ENCODE data around the gene YIPF1. TPM values are rescaled to one million over a fixed set of nuclear protein-coding genes. Genes with fewer than 3 reads are reported as not detected.

Gene YIPF1
- total RNA-seq, 2 donors from 2014 or later: 14.1 to 17.5 TPM

DNA sequence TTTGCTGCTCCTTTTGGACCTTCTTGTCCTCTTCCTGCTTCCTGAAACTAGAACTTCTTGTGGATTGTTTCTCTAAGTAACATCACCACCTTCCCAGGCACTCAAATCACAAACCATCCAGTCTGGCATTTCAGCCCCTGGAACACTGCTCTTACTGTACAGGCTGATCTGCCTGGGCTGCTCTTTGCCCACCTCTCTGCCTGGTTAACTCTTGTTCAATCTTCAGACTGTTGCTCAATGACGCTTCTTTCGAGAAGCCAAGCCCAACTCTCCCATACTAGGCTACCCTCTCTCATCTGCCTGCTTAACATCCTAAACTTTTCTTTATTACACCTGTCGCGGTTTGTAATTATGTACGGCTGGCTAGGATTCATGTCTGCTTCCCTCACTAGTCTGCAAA, 5.0 kb upstream of the YIPF1 start:
- peaks cover 0 to 16% of the 10 kb centered on the region in 2 donors for H3K4me1 ChIP-seq
- TF ChIP-seq, protein P1, sequence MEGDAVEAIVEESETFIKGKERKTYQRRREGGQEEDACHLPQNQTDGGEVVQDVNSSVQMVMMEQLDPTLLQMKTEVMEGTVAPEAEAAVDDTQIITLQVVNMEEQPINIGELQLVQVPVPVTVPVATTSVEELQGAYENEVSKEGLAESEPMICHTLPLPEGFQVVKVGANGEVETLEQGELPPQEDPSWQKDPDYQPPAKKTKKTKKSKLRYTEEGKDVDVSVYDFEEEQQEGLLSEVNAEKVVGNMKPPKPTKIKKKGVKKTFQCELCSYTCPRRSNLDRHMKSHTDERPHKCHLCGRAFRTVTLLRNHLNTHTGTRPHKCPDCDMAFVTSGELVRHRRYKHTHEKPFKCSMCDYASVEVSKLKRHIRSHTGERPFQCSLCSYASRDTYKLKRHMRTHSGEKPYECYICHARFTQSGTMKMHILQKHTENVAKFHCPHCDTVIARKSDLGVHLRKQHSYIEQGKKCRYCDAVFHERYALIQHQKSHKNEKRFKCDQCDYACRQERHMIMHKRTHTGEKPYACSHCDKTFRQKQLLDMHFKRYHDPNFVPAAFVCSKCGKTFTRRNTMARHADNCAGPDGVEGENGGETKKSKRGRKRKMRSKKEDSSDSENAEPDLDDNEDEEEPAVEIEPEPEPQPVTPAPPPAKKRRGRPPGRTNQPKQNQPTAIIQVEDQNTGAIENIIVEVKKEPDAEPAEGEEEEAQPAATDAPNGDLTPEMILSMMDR (IDR thresholded peaks at IDR 0.05): no peak
- H3K9me3 ChIP-seq: no peaks in the 10 kb centered on the region
- no peak for DNase-seq (ENCODE audit: low spot score)
- no peak overlapping the region for H3K4me3 ChIP-seq
- no peak overlapping the region for H3K27ac ChIP-seq
- no peaks in the 10 kb centered on the region for H3K27me3 ChIP-seq
- H3K36me3 ChIP-seq: no peaks in the 10 kb centered on the region

DNA sequence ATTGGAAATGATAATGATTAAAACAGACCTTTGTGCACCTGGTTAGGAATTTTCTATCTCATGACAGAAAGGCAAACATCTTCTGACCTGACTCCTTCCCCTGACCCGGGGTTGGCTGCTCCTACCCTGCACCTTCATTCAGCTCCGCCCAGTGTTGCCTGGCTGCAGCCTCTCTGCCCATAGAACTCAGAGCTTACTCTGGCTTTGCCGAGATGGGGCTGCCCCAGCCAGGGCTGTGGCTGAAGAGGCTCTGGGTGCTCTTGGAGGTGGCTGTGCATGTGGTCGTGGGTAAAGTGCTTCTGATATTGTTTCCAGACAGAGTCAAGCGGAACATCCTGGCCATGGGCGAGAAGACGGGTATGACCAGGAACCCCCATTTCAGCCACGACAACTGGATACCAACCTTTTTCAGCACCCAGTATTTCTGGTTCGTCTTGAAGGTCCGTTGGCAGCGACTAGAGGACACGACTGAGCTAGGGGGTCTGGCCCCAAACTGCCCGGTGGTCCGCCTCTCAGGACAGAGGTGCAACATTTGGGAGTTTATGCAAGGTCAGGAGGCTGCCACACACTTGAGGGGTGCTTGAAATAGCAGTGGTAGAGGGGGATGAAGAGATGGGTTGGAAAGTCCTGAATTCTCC, 4.5 kb upstream of the YIPF1 start, which contains the start of gene DIO1:
DIO1 (plus strand) TSS at position 189 of the 638 bp plus-strand sequence; CDS start at position 213, 24 bp downstream.
- Histone ChIP-seq H3K27me3 (no peaks in the 10 kb centered on the region), H3K4me1 (peaks cover 0 to 13% of the 10 kb centered on the region in 2 donors), H3K27ac (no peak within 1 kb of the TSS), H3K4me3 (no peak within 1 kb of the TSS), H3K36me3 (no peaks in the 10 kb centered on the region), H3K9me3 (no peaks in the 10 kb centered on the region)
- no peak for DNase-seq (ENCODE audit: low spot score)
- TF ChIP-seq, protein P1 (IDR thresholded peaks at IDR 0.05): no peak

DNA sequence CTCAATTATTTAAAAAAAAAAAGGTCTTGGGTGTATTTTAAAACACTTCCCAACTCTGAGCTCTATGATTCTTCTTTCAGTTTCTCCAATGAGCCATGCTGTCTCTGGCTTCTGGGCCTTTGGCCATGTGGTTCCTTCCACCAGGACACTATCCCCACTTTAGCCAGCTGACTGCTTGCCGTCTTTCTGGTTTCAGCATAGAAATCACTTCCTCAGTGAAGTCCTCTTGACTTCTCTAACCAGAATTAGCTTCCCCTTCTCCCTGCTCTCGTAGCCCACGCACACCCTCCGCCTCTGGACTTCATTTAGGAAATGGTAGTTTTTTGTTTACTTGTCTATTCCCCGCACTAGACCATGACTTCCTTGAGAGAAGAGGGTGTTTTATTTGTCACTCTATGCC, 3.3 kb upstream of the YIPF1 start:
- TF ChIP-seq, protein P1 (IDR thresholded peaks at IDR 0.05): no peak
- H3K4me1 ChIP-seq: peaks cover 0 to 14% of the 10 kb centered on the region in 2 donors
- H3K9me3 ChIP-seq: no peaks in the 10 kb centered on the region
- H3K36me3 ChIP-seq: no peaks in the 10 kb centered on the region
- DNase-seq (ENCODE audit: low spot score): no peak
- no peaks in the 10 kb centered on the region for H3K27me3 ChIP-seq
- no peak overlapping the region for H3K4me3 ChIP-seq
- H3K27ac ChIP-seq: no peak overlapping the region

DNA sequence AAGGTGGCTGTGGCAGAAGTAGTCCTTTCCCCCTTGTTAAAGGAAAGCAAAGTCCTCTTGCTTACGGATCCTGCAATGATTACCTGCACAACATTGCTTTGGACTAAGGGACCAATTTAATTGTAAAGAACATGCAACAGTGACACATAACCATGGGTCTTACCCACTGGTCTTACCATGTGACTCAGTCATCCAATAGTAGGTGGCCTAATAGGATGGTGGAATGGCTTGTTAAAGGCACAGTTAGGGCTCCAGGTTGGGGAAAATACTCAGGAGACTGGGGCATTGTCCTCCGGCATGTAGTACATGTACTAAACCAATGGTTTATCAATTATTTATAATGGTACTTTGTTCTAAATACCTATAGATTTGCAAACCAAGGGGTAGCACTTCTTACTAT, 2.1 kb upstream of the YIPF1 start:
- H3K4me1 ChIP-seq: peaks cover 0 to 14% of the 10 kb centered on the region in 2 donors

DNA sequence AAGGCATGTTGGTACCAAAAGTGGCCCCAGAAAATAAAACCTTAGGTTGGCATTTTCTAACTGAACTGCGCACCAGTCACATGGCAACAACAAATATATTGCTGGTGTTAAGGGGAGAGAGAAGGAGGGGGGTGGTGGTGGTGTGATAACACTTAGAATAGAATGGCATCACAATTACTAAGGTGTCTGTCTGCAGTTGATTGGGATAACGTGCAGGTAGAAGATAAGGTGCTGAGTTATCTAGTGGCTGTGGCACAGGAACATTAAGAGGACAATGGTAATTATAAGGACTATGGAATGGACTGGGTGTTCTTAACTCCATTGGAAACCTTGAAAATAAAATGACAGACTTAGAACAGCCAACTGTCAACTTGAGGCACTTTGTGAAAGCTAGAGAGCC, 1.4 kb upstream of the YIPF1 start:
- H3K27me3 ChIP-seq: no peaks in the 10 kb centered on the region
- H3K27ac ChIP-seq: no peak overlapping the region
- no peaks in the 10 kb centered on the region for H3K9me3 ChIP-seq
- H3K4me3 ChIP-seq: no peak overlapping the region
- peaks cover 0 to 14% of the 10 kb centered on the region in 2 donors for H3K4me1 ChIP-seq
- TF ChIP-seq, protein P1 (IDR thresholded peaks at IDR 0.05): no peak
- no peaks in the 10 kb centered on the region for H3K36me3 ChIP-seq
- DNase-seq (ENCODE audit: low spot score): no peak

More for the DNA sequence above, 2.1 kb upstream of the YIPF1 start:
- Histone ChIP-seq H3K36me3 (no peaks in the 10 kb centered on the region), H3K4me3 (no peak overlapping the region), H3K27me3 (no peaks in the 10 kb centered on the region), H3K27ac (no peak overlapping the region), H3K9me3 (no peaks in the 10 kb centered on the region)
- TF ChIP-seq, protein P1 (IDR thresholded peaks at IDR 0.05): no peak
- no peak for DNase-seq (ENCODE audit: low spot score)

DNA sequence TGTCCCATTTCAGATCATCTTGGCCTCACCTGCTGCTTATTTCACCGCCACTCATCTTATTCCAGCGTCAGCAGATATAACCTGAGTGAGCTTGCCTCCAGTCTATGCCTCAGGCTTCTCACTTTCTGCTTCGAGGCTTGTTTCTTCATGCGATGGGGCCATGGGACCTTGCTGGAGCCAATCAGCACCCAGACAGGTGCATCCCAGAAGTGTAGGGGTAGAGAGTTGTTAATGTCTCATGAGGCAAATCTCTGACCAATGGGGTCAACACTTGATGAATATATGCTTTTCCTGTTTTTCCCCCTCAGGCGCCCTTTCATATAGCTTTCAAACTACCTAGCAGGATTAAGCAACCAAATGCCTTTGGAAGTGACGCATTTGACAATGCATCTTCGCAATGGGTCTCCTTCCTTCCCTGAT, 935 bp upstream of the YIPF1 start:
- no peaks in the 10 kb centered on the region for H3K9me3 ChIP-seq
- TF ChIP-seq, protein P1 (IDR thresholded peaks at IDR 0.05): no peak
- peak overlapping the region in 1 of 2 donors; percentile 64 for H3K27ac ChIP-seq

More for the DNA sequence above, 935 bp upstream of the YIPF1 start:
- Histone ChIP-seq H3K36me3 (no peaks in the 10 kb centered on the region), H3K4me3 (peak overlapping the region; percentile 71 to 86), H3K27me3 (no peaks in the 10 kb centered on the region), H3K4me1 (peaks cover 0 to 14% of the 10 kb centered on the region in 2 donors)
- DNase-seq (ENCODE audit: low spot score): no peak

All from right atrium auricular region (tissue), 2 donors.